GM12878 (cell line): ENCODE results near the gene NPL.

Source experiments
- CREB1 ChIP-seq: IDR thresholded peaks from 2 replicates; pipeline ENCODE4 v1.6.1; 2012; ENCODE audit warnings: low read depth, mild to moderate bottlenecking, inconsistent platforms
- CTCF ChIP-seq, 3 experiments: IDR thresholded peaks in 2 of 3; conservative IDR thresholded peaks in 1 of 3; 2 replicates each; pipeline ENCODE4 v1.5.1; 2011; ENCODE audit warnings: low read depth in 3 of 3, low read length in 3 of 3, mild to moderate bottlenecking in 3 of 3, control low read depth in 2 of 3, moderate library complexity in 2 of 3, inconsistent platforms in 1 of 3, mixed read lengths in 1 of 3; ENCODE audit not compliant: control insufficient read depth in 2 of 3, insufficient read depth in 1 of 3; ENCODE audit errors: extremely low read depth in 1 of 3
- MYC ChIP-seq: IDR thresholded peaks from 2 replicates; pipeline ENCODE4 v1.6.1; 2011; ENCODE audit warnings: mild to moderate bottlenecking, low read length, moderate library complexity, inconsistent platforms; ENCODE audit not compliant: insufficient read depth, insufficient replicate concordance, insufficient read length, severe bottlenecking
- NFXL1 ChIP-seq: fragments of 450-650 bp; IDR thresholded peaks from 2 replicates; pipeline ENCODE4 v1.6.1; 2017; ENCODE audit warnings: antibody characterized with exemption, mild to moderate bottlenecking, borderline replicate concordance
- PAX5 ChIP-seq: IDR thresholded peaks from 2 replicates; pipeline ENCODE4 v1.6.1; 2011; ENCODE audit warnings: low read depth, low read length, borderline replicate concordance
- POLR2A ChIP-seq: IDR thresholded peaks from 2 replicates; pipeline ENCODE4 v1.6.1; 2011; ENCODE audit warnings: low read depth, mild to moderate bottlenecking, low read length
- RAD21 ChIP-seq: IDR thresholded peaks from 2 replicates; pipeline ENCODE4 v1.6.1; 2011; ENCODE audit warnings: mild to moderate bottlenecking, low read depth, low read length, moderate library complexity; ENCODE audit not compliant: insufficient read depth
- SP1 ChIP-seq: IDR thresholded peaks from one replicate; pipeline ENCODE4 v1.6.1; 2011; ENCODE audit warnings: low read depth, low read length

GRCh38 chr1:182863940-182864339 is 74.4 kb downstream of the NPL start:
- TF ChIP-seq NFXL1 (no peak), CTCF (IDR thresholded peaks at IDR 0.05 in 2 of 3, conservative IDR thresholded peaks at IDR 0.05 in 1 of 3; ENCODE audit: control insufficient read depth in 2 of 3, extremely low read depth in 1 of 3, insufficient read depth in 1 of 3, low read depth in 3 of 3, low read length in 3 of 3) (no peak), PAX5 (no peak), CREB1 (no peak), MYC (no peak), RAD21 (no peak), SP1 (no peak), POLR2A (no peak)
